Activated CD8-positive, alpha-beta memory T cell treated with anti-CD3 and anti-CD28 coated beads, Interleukin-2, amount 50 U/mL, for 1 hour (primary cell): ENCODE results near the gene ABCC11.
A peak's percentile ranks its signal among the peaks of the same experiment; 100 is the strongest.

ENCODE experiments used
- DNase-seq: peaks from one replicate; pipeline ENCODE4 v3.0.0-alpha.2; 2020; ENCODE audit errors: extremely low read depth

Gene ABCC11

GRCh38 chr16:48164907-48165715 lies 82.2 kb downstream of the ABCC11 start:
- DNase-seq, result no peak

GRCh38 chr16:48162839-48163410 lies 84.4 kb downstream of the ABCC11 start:
- no peak for DNase-seq

DNA sequence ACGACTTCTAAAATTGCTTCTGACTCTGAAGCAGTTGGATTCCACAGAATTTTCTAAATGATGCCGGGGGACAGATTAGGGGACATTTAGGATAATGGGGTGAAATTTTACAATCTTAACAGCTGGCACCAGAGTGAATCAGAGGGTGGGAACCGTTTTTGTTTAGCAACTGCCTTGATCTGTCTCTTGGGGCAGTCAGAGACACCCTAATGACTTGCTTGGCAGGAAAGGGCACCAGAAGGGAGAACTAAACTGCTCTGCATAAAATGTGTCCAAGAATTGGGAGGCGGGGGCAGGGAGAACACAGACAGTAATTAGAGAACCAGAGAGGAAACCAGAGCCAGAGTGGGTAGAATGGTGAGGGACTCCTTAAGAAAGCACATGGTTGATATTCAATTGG lies 85.4 kb downstream of the ABCC11 start:
- no peak for DNase-seq

GRCh38 chr16:48160575-48160974 lies 86.8 kb downstream of the ABCC11 start:
- no peak for DNase-seq

GRCh38 chr16:48158296-48158695 lies 89.0 kb downstream of the ABCC11 start:
- no peak for DNase-seq

DNA sequence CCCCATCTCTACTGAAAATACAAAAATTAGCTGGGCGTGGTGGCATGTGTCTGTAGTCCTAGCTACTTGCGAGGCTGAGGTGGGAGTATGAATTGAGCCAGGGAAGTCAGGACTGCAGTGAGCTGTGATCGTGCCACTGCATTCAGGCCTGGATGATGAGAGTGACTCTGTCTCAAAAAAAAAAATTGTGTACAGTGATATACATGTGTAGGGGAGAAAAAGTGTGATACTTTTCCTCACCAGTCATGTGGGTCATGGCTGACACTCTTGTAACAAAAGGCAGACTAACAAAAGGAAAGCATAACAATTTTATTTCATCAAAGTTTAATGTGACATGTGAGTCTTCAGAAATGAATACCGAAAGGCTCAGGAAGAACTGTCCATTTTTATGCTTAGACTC lies 89.5 kb downstream of the ABCC11 start:
- DNase-seq, result no peak

DNA sequence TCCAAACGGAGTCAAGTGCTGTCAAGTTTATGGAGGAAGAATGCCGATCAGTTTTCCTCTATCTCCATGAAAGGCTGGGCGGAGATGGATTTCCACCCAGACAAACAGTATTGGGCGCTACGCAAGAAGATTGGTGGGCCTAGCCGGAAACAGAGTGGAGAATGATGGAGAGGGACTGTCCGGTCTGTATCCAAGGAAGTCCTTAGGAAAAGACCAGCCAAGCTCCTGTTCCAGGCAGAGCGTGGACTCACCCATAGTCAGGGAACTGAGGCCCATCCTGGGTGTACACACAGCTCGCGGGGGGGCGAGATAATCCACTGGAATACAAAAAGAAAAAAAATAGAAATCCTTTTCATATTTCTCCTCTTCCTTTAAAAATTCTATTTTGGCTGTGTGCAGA lies 90.0 kb downstream of the ABCC11 start:
- no peak for DNase-seq

- peak; percentile 27 for DNase-seq
Measured at GRCh38 chr16:48156790-48157209, 90.5 kb downstream of the ABCC11 start.

GRCh38 chr16:48155926-48156789 lies 91.2 kb downstream of the ABCC11 start, which contains the start of gene ABCC12:
Gene ABCC12 (minus strand): TSS chr16:48155993. CDS start chr16:48146424, 9,569 bp downstream.
- no peak for DNase-seq

DNA sequence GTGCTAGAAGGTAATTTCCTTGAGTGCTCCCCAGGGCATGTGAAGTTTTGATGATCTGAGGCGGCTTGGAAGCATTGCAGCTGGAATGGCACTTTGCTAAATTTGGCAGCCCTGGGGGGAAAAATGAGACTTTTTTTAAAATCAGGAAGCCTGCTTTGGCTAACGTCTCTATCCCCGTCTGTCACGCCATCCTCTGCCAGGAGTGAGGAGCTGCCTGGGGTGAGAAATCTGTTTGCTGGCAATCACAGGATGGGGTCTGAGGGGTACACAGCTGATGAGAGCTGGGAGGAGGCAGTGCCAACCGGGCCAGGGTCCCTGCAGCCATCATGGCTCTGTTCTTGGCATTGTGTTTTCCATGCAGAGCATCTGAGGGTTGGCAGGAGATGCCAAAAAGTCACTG lies 93.6 kb downstream of the ABCC11 start:
- no peak for DNase-seq

GRCh38 chr16:48152226-48152625 lies 95.1 kb downstream of the ABCC11 start:
- DNase-seq, result no peak

DNA sequence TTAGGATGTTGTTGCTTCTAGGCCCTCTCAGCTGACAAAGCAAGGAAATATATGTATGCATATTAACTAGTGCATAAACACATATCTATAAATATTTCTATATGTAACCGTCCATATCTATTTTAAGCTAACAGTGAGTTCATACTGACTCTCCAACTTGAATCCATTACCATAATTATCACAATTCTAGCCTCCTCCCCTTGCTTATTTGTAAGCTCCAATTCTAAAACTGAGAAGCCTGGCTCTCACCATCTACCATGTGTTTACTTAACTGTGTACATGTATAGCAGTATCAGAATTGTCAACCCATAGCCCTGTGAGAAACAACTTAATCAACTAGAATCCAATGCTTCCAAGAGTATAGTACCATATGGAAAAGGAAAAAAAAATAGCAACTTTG lies 96.6 kb downstream of the ABCC11 start:
- DNase-seq, result no peak

- no peak for DNase-seq
Measured at GRCh38 chr16:48146710-48147109, 100.6 kb downstream of the ABCC11 start.

DNA sequence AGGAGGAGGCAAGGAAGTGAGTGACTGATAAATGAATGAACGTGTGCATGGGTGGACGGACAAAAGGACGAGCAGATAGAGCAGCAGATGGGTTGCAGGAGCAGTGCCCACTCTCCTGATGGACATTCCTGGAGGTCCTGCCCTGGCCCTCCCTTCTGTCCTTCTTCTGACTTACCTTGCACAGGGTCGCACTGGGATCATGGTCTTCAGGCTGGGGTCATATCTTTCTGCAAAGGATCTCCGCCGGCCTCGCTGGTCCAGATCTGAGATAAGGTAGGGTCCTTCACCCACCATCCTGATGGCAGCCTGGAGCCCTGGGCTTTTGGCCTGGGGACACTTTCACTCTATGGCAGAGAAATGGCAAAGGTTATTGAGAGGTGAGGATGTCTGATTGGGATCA lies 101.2 kb downstream of the ABCC11 start:
- no peak for DNase-seq

- no peak for DNase-seq
Measured at GRCh38 chr16:48143812-48144368, 103.4 kb downstream of the ABCC11 start.

DNA sequence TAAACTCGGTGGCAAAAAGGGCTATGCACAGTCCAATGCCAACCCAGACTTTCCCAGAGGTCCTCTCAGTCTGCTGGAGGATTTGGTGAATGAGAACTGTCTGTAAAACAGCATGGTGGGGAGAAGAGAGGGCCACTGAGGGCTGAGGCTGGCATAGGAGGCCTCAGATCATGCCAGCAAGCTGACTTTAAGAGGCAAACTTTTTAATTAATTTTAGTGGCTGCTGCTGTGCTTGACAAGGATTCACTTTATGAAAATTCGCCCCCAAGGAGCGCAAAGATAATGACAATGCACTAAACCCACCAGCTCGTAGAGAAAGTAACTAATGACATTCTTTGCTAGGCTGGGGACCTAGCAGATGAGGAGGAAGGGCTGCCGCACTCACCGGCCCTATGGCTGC lies 106.5 kb downstream of the ABCC11 start:
- no peak for DNase-seq

- DNase-seq, result no peak
Measured at GRCh38 chr16:48139517-48139916, 107.8 kb downstream of the ABCC11 start.

GRCh38 chr16:48138543-48138942 lies 108.8 kb downstream of the ABCC11 start:
- DNase-seq, result no peak

DNA sequence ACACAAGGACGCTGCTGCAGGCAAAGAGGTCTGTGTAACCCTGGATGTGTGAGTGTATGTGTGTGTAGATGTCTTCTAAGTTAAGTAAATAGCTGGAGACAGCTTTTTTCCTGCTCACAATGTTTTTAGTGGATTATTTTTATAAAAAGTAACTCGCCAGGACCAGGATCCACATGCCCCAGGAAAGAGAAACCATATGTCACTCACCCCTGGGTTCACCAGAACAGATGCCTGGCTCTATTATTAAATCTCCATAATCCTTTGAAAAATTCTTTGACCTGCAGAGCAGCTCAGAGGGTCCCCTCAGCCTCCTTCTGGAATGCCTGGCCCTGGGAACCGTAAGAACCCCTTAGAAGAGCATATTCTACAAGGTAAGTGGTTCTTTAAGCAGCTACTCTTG lies 109.5 kb downstream of the ABCC11 start:
- no peak for DNase-seq

DNA sequence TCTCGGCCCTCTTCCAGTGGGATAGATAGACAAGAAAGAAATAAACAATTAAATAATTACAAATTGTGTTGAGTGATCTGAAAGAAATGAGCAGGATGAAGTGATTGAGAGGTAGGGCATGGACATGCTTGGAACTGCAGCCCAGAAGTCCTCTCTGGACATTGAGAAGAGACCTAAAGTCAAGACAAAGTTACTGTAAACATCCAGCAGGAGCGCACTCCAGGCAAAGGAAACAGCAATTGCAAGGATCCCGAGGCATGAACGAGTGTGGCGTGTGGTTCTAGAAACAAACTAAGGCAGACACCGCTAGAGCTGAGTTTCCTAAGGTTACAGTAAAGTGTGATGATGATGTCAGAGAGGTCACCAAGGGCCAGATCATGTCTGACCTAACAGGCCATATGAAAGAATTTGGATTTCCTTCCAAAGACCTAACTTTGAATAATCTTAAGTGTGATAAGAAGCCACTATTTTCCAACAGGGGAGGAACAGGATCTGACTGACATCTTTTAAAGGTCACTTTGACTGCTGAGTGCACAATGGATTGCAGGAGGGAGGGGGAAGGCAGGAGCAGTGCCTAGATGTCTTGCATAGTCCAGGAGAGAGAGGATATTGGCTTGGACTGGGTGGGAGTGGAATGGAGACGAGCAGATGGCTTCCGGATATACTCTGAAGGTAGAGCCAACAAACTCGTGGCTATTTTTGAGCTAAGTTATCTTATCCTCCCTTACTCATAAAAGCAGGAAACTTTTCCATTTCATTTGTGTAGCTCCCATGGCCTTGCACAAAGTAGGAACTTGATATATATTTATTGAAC lies 110.6 kb downstream of the ABCC11 start:
- no peak for DNase-seq

DNA sequence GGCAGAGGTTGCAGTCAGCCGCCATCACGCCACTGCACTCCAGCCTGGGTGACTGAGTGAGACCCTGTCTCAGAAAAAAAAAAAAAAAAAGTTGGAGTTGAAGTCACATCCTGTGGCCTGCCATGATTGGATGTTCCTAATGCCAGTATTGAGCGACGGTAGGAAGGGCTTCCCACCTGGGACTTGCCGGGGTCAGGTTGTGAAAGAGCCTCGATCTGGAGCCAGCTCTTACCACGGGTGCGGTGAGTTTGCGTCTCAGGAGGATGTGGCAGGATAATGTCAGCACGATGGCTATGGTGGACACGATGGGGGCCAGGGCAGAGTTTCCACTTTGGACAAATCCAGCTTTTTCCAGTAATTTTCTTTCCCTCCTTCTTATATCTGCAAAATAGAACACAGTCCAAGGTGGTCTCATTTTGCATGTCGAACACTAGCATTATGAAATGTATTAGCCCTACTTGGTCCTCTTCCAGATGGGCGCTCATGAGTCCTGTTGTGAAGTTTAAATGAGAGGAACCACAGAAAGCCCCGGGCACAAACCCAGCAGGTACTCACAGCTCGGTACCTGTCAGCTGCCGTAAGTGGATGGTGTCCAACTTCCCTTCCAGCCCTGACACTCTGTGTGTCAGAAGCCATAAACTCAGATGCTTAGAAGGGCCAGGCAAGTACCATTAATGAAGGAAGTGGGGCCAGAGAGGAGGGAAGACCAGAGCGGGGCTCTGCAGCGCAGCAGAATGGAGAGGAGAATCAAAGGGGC lies 113.7 kb downstream of the ABCC11 start:
- DNase-seq, result no peak
